Hepatocyte (in vitro differentiated cells): ENCODE data around the gene FNIP2. TPM values are rescaled to one million over a fixed set of nuclear protein-coding genes. Genes with fewer than 3 reads are reported as not detected.
"Not testable (repeated sequence)": the region's sequence is repeated elsewhere in the genome, so short reads cannot be mapped to it uniquely, and the experiment has no call there.

Source experiments
- DNase-seq: peaks from one replicate; pipeline ENCODE4 v3.0.0-alpha.2; 2016; ENCODE audit warnings: low spot score
- H2AFZ ChIP-seq: fragments of 200-600 bp; sonication (generic); 2 replicates; pipeline ENCODE4 v1.6.0; 2016; ENCODE audit warnings: antibody characterized with exemption, mild to moderate bottlenecking
- H3K27ac ChIP-seq: fragments of 200-600 bp; sonication (generic); 2 replicates; pipeline ENCODE4 v1.5.1; 2016; ENCODE audit warnings: mild to moderate bottlenecking
- H3K27me3 ChIP-seq: fragments of 200-600 bp; sonication (generic); 2 replicates; pipeline ENCODE4 v1.6.1; 2016
- H3K36me3 ChIP-seq: fragments of 200-600 bp; sonication (generic); replicated peaks from 2 replicates; pipeline ENCODE4 v1.5.1; 2016; ENCODE audit warnings: low read depth; ENCODE audit not compliant: insufficient read depth
- H3K4me1 ChIP-seq: fragments of 200-600 bp; sonication (generic); 2 replicates; pipeline ENCODE4 v1.5.1; 2016; ENCODE audit warnings: mild to moderate bottlenecking, moderate library complexity; ENCODE audit not compliant: insufficient read depth
- H3K4me2 ChIP-seq: fragments of 200-600 bp; sonication (generic); 2 replicates; pipeline ENCODE4 v1.6.0; 2016
- H3K4me3 ChIP-seq: fragments of 200-600 bp; sonication (generic); 2 replicates; pipeline ENCODE4 v1.5.1; 2016; ENCODE audit warnings: mild to moderate bottlenecking
- H3K79me2 ChIP-seq: fragments of 200-600 bp; sonication (generic); 2 replicates; pipeline ENCODE4 v1.6.0; 2017; ENCODE audit warnings: mild to moderate bottlenecking
- H3K9me2 ChIP-seq: fragments of 200-600 bp; sonication (generic); replicated peaks from 2 replicates; pipeline ENCODE4 v1.6.0; 2017; ENCODE audit warnings: mild to moderate bottlenecking; ENCODE audit not compliant: insufficient read depth
- H3K9me3 ChIP-seq: fragments of 200-600 bp; sonication (generic); 2 replicates; pipeline ENCODE4 v1.5.1; 2016; ENCODE audit warnings: low read depth, mild to moderate bottlenecking
- H4K20me1 ChIP-seq: fragments of 200-600 bp; sonication (generic); 2 replicates; pipeline ENCODE4 v1.6.0; 2016; ENCODE audit warnings: mild to moderate bottlenecking; ENCODE audit not compliant: insufficient read depth, poor library complexity, severe bottlenecking
- EZH2 ChIP-seq: fragments of 200-600 bp; sonication (generic); IDR thresholded peaks from 2 replicates; pipeline ENCODE4 v1.6.1; 2016; ENCODE audit warnings: antibody characterized with exemption, mild to moderate bottlenecking, borderline replicate concordance
- EZH2phosphoT487 ChIP-seq: fragments of 200-600 bp; sonication (generic); IDR thresholded peaks from one replicate; pipeline ENCODE4 v1.6.1; 2018; ENCODE audit warnings: antibody characterized with exemption, mild to moderate bottlenecking, low read depth, moderate library complexity; ENCODE audit not compliant: unreplicated experiment, severe bottlenecking
- WGBS: methylation state at CpG from one replicate; pipeline ENCODE4 v1.1.6; 2016; ENCODE audit warnings: low lambda C conversion rate; ENCODE audit errors: missing lambda C conversion rate; 5-methylcytosine and 5-hydroxymethylcytosine counted together
- polyA plus RNA-seq: library from polyadenylated mRNA; unstranded; fragments of >200 nt; fragmentation: Nextera tagmentation; extraction: Ambion mirVana; gene quantifications from 2 replicates; pipeline ENCODE4 v1.2.1, GENCODE V29; 2016
- total RNA-seq: library from RNA; depleted of rRNA; stranded (reverse); fragments of >200 nt; gene quantifications from 2 replicates; pipeline ENCODE4 v1.2.3, GENCODE V29; 2014
- TF ChIP-seq, protein P1 (sequence below): fragments of 200-600 bp; sonication (generic); IDR thresholded peaks from 2 replicates; pipeline ENCODE4 v1.5.1; 2016; ENCODE audit warnings: antibody characterized with exemption, mild to moderate bottlenecking; ENCODE audit not compliant: poor library complexity

Gene FNIP2
- total and polyA plus RNA-seq, 2 experiments from 2014 or later = 20.8 to 61.0 TPM

GRCh38 chr4:158914218-158914617 lies 145.4 kb downstream of the FNIP2 start:
- H3K79me2 ChIP-seq = no peaks in the 10 kb centered on the region
- no peaks in the 10 kb centered on the region for H4K20me1 ChIP-seq
- no peak for DNase-seq
- H3K4me2 ChIP-seq = no peak overlapping the region
- H3K9me3 ChIP-seq = no peaks in the 10 kb centered on the region
- H3K27ac ChIP-seq = no peak overlapping the region
- H3K36me3 ChIP-seq = no peaks in the 10 kb centered on the region
- H3K4me1 ChIP-seq = peaks cover 2% of the 10 kb centered on the region
- 75% methylated on average over 5 of the region's 5 CpGs for WGBS
- no peaks in the 10 kb centered on the region for H3K9me2 ChIP-seq
- H3K27me3 ChIP-seq = no peaks in the 10 kb centered on the region
- no peak overlapping the region for H3K4me3 ChIP-seq
- H2AFZ ChIP-seq = no peak overlapping the region
- TF ChIP-seq EZH2 = no peak
- TF ChIP-seq, protein P1, sequence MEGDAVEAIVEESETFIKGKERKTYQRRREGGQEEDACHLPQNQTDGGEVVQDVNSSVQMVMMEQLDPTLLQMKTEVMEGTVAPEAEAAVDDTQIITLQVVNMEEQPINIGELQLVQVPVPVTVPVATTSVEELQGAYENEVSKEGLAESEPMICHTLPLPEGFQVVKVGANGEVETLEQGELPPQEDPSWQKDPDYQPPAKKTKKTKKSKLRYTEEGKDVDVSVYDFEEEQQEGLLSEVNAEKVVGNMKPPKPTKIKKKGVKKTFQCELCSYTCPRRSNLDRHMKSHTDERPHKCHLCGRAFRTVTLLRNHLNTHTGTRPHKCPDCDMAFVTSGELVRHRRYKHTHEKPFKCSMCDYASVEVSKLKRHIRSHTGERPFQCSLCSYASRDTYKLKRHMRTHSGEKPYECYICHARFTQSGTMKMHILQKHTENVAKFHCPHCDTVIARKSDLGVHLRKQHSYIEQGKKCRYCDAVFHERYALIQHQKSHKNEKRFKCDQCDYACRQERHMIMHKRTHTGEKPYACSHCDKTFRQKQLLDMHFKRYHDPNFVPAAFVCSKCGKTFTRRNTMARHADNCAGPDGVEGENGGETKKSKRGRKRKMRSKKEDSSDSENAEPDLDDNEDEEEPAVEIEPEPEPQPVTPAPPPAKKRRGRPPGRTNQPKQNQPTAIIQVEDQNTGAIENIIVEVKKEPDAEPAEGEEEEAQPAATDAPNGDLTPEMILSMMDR = no peak
- TF ChIP-seq EZH2phosphoT487 = no peak

DNA sequence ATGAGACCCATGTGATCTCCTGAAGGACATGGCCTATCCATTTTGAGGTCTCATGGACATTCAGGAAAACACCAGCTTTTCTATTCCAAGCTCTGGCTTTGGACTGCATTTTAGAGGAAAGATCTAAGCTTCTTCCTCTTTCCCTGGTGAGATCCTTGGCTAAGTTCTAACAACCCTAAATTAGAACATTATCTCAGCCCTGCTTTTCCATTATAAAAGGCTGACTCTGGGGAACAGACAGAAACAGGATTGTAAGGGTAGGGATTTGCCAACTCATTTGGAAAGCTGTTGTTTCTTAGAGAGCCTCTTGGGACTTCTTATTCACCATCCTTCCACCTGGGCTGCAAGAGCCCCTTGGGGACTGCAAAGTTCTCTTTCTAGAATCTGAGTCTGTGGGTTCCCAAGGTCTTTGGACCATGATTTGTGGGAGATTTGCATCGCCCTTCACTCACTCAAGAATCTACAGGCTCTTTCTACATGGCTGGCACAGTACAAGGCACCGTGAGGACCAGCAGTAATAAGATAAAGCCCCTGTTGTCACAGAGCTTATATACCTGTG lies 146.9 kb downstream of the FNIP2 start:
- DNase-seq = no peak
- no peaks in the 10 kb centered on the region for H3K9me3 ChIP-seq
- 93% methylated on average over 2 of the region's 2 CpGs for WGBS
- no peaks in the 10 kb centered on the region for H3K79me2 ChIP-seq
- no peaks in the 10 kb centered on the region for H3K27me3 ChIP-seq
- H3K4me2 ChIP-seq = no peak overlapping the region
- H3K4me3 ChIP-seq = no peak overlapping the region
- H3K4me1 ChIP-seq = peaks cover 2% of the 10 kb centered on the region
- H3K9me2 ChIP-seq = no peaks in the 10 kb centered on the region
- no peak overlapping the region for H3K27ac ChIP-seq
- no peak overlapping the region for H2AFZ ChIP-seq
- no peaks in the 10 kb centered on the region for H3K36me3 ChIP-seq
- H4K20me1 ChIP-seq = no peaks in the 10 kb centered on the region
- no peak for TF ChIP-seq EZH2phosphoT487
- TF ChIP-seq, protein P1 = no peak
- no peak for TF ChIP-seq EZH2

DNA sequence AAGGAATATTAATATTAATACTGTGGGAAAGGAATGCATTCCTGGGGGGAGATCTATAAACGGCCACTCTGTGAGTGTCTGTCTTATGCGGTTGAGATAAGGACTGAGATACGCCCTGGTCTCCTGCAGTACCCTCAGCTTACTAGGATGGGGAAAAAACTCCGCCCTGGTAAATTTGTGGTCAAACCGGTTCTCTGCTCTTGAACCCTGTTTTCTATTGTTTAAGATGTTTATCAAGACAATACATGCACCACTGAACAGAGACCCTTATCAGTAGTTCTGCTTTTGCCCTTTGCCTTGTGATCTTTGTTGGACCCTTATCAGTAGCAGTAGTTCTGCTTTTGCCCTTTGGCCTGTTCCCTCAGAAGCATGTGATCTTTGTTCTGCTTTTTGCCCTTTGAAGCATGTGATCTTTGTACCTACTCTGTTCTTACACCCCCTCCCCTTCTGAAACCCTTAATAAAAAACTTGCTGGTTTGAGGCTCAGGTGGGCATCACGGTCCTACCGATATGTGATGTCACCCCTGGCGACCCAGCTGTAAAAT lies 151.7 kb downstream of the FNIP2 start:
- not testable (repeated sequence) for H3K4me2 ChIP-seq, H3K4me1 ChIP-seq, DNase-seq, H4K20me1 ChIP-seq, H3K36me3 ChIP-seq, H3K4me3 ChIP-seq, H3K79me2 ChIP-seq, H3K9me2 ChIP-seq, H3K27ac ChIP-seq, H2AFZ ChIP-seq, H3K27me3 ChIP-seq, H3K9me3 ChIP-seq
- WGBS = 85% methylated on average over 8 of the region's 8 CpGs

- H2AFZ ChIP-seq, H3K79me2 ChIP-seq, H3K27me3 ChIP-seq, H3K9me2 ChIP-seq, H3K4me1 ChIP-seq, DNase-seq, H3K9me3 ChIP-seq, H3K4me3 ChIP-seq, H3K27ac ChIP-seq, H4K20me1 ChIP-seq, H3K4me2 ChIP-seq, H3K36me3 ChIP-seq: not testable (repeated sequence)
- WGBS = 99% methylated on average over 19 of the region's 19 CpGs
Measured at GRCh38 chr4:158927774-158928173, 158.9 kb downstream of the FNIP2 start.
